OCI-LY7 (cell line): ENCODE measurements around the gene GPATCH2.

Experiments
- EZH2phosphoT487 ChIP-seq: fragments of 200-600 bp; sonication (generic); IDR thresholded peaks from 2 replicates; pipeline ENCODE4 v1.6.1; 2018; ENCODE audit warnings: low read depth, borderline replicate concordance, mild to moderate bottlenecking, mixed run types, antibody characterized with exemption, low read length, moderate library complexity, mixed read lengths
- TF ChIP-seq, protein P1 (sequence below): fragments of 200-600 bp; sonication (generic); conservative IDR thresholded peaks from 2 replicates; pipeline ENCODE4 v1.5.1; 2014; ENCODE audit warnings: mild to moderate bottlenecking, antibody characterized with exemption, low read length, moderate library complexity, mixed read lengths

DNA sequence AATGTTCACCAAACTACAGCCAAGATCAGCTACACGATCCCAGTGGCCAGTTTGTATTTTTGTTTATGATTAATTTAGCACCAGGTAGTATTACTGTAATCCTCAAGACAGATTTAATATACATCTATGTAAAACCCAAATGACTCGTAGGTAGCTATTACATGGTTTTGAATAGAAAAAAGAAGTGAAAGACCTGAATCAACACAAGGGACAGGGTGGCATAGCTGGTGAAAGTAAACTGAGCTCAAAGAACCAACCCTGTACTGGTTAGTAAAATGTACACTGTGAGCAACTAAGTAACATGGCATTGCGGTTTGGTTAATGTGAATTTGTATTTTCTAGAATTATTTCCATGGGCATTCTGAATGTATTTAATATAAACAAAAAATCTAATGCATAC is 8.8 kb downstream of the GPATCH2 start:
- TF ChIP-seq, protein P1, sequence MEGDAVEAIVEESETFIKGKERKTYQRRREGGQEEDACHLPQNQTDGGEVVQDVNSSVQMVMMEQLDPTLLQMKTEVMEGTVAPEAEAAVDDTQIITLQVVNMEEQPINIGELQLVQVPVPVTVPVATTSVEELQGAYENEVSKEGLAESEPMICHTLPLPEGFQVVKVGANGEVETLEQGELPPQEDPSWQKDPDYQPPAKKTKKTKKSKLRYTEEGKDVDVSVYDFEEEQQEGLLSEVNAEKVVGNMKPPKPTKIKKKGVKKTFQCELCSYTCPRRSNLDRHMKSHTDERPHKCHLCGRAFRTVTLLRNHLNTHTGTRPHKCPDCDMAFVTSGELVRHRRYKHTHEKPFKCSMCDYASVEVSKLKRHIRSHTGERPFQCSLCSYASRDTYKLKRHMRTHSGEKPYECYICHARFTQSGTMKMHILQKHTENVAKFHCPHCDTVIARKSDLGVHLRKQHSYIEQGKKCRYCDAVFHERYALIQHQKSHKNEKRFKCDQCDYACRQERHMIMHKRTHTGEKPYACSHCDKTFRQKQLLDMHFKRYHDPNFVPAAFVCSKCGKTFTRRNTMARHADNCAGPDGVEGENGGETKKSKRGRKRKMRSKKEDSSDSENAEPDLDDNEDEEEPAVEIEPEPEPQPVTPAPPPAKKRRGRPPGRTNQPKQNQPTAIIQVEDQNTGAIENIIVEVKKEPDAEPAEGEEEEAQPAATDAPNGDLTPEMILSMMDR, result no peak
- no peak for TF ChIP-seq EZH2phosphoT487
